ENCODE results near the gene CNNM1. TPM values are rescaled to one million over a fixed set of nuclear protein-coding genes. Genes with fewer than 3 reads are reported as not detected.

The CNNM1 gene
- total and polyA plus RNA-seq, 9 of the 15 experiments (the other 6 are each of a cell fraction or from before 2014, with no cell fraction given), result not detected

GRCh38 chr10:99365736-99366135 is 36.6 kb downstream of the CNNM1 start:
- 0% methylated on average over 1 of the region's 1 CpG for WGBS (ENCODE audit: insufficient coverage, low coverage, missing lambda C conversion rate)
- no peak for FAIRE-seq

More at GRCh38 chr10:99365736-99366135, 36.6 kb downstream of the CNNM1 start:
- DNase-seq (ENCODE audit: extremely low read depth in 1 of 4, low spot score in 3 of 4) (no peak), ATAC-seq (no peak)
- H3K9me3 ChIP-seq (replicated peaks; ENCODE audit: control insufficient read depth, insufficient read depth, low read depth, low read length), result no peaks in the 10 kb centered on the region
- H3K9me1 ChIP-seq (ENCODE audit: control insufficient read depth, insufficient read depth, low read length), result no peaks in the 10 kb centered on the region
- no peak overlapping the region for H3K4me2 ChIP-seq (ENCODE audit: insufficient read depth, low read length)
- H3K36me3 ChIP-seq (ENCODE audit: control insufficient read depth, insufficient read depth, low read length), result no peaks in the 10 kb centered on the region
- H2AFZ ChIP-seq (ENCODE audit: low read depth, low read length), result no peak overlapping the region
- no peak overlapping the region for H3K9ac ChIP-seq (ENCODE audit: insufficient read depth in 1 of 2, low read depth in 2 of 2, low read length in 2 of 2)
- no peaks in the 10 kb centered on the region for H4K20me1 ChIP-seq (replicated peaks; ENCODE audit: control insufficient read depth, insufficient read depth, low read length)
- in situ Hi-C loops (cut with MboI) (no loop called here), intact Hi-C loops (cut with micrococcal nuclease) (no loop called here)
- no TSS peak for BruUV-seq (replicated peaks)
- CTCF ChIA-PET (ENCODE audit: low intra/inter-chr PET ratio), result no interaction called here
- H3K27me3 ChIP-seq (ENCODE audit: control insufficient read depth in 2 of 2, insufficient read depth in 2 of 2, low read length in 2 of 2), result peaks cover 0 to 14% of the 10 kb centered on the region in 2 experiments; a peak in 2 of 5 replicates
- H3K4me1 ChIP-seq (replicated peaks in 1 of 2; ENCODE audit: control insufficient read depth in 2 of 2, insufficient read depth in 2 of 2, low read length in 2 of 2), result no peaks in the 10 kb centered on the region
- no peak overlapping the region for H3K4me3 ChIP-seq
- no peak overlapping the region for H3K27ac ChIP-seq (ENCODE audit: extremely low read depth, low read depth, low read length)
- H3K79me2 ChIP-seq (ENCODE audit: control insufficient read depth, insufficient read depth, low read length), result no peaks in the 10 kb centered on the region
- TF ChIP-seq BCL6 (CRISPR knock-in tag; IDR thresholded peaks at IDR 0.05) (no peak), RBM15 (IDR thresholded peaks at IDR 0.05; ENCODE audit: insufficient read depth, low read length) (no peak), CHD7 (IDR thresholded peaks at IDR 0.05; ENCODE audit: low read depth, low read length) (no peak), TBL1XR1 (IDR thresholded peaks at IDR 0.05; ENCODE audit: low read length in 2 of 2) (no peak), KLF6 (CRISPR knock-in tag; IDR thresholded peaks at IDR 0.05; ENCODE audit: borderline replicate concordance) (no peak), SLC30A9 (CRISPR knock-in tag; IDR thresholded peaks at IDR 0.05) (no peak), ZNF239 (CRISPR knock-in tag; IDR thresholded peaks at IDR 0.05) (no peak), RUNX1 (IDR thresholded peaks at IDR 0.05; ENCODE audit: low read depth) (no peak), STAT5A (IDR thresholded peaks at IDR 0.05; ENCODE audit: borderline replicate concordance, low read length) (no peak), ZBTB43 (CRISPR knock-in tag; IDR thresholded peaks at IDR 0.05) (no peak), TAF15 (IDR thresholded peaks at IDR 0.05; ENCODE audit: low read depth, low read length) (no peak), ZNF184 (CRISPR knock-in tag; IDR thresholded peaks at IDR 0.05) (no peak)
- POLR2A ChIA-PET, result no interaction called here
